Mucosa of stomach (tissue), 1 donor: ENCODE measurements around the gene COL6A2.
"Not testable (repeated sequence)": the region's sequence is repeated elsewhere in the genome, so short reads cannot be mapped to it uniquely, and the experiment has no call there.

ENCODE experiments used
- H3K27me3 ChIP-seq: one replicate; pipeline ENCODE4 v1.7.0; 2013; ENCODE audit warnings: mild to moderate bottlenecking, low read length; ENCODE audit not compliant: control insufficient read depth, insufficient read depth
- H3K36me3 ChIP-seq: one replicate; pipeline ENCODE4 v1.7.0; 2013; ENCODE audit warnings: low read length; ENCODE audit not compliant: control insufficient read depth, insufficient read depth
- H3K4me1 ChIP-seq: one replicate; pipeline ENCODE4 v1.7.0; 2013; ENCODE audit warnings: mild to moderate bottlenecking, low read length; ENCODE audit not compliant: control insufficient read depth, insufficient read depth
- H3K4me3 ChIP-seq: one replicate; pipeline ENCODE4 v1.7.0; 2013; ENCODE audit warnings: low read length
- H3K9ac ChIP-seq: one replicate; pipeline ENCODE4 v1.7.0; 2013; ENCODE audit warnings: mild to moderate bottlenecking, low read length, moderate library complexity
- H3K9me3 ChIP-seq: one replicate; pipeline ENCODE4 v1.7.0; 2013; ENCODE audit warnings: mild to moderate bottlenecking, low read length, moderate library complexity; ENCODE audit not compliant: control insufficient read depth
- donor health status: Pancreatic carcinoma.

Gene COL6A2

DNA sequence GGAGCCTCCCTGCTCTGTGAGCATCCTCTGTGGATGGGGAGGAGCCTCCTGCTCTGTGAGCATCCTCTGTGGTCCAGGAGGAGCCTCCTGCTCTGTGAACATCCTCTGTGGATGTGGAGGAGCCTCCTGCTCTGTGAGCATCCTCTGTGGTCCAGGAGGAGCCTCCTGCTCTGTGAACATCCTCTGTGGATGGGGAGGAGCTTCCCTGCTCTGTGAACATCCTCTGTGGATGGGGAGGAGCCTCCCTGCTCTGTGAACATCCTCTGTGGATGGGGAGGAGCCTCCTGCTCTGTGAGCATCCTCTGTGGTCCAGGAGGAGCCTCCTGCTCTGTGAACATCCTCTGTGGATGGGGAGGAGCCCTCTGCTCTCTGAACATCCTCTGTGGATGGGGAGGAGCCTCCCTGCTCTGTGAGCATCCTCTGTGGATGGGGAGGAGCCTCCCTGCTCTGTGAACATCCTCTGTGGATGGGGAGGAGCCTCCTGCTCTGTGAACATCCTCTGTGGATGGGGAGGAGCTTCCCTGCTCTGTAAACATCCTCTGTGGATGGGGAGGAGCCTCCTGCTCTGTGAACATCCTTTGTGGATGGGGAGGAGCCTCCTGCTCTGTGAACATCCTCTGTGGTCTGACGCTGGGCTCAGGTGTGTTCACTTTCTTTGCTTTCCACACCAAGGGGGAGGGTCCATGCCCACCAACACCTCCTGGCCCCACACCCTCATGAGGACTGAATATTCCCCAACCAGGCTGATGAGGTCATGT lies 72.7 kb downstream of the COL6A2 start:
- not testable (repeated sequence) for H3K4me3 ChIP-seq, H3K9me3 ChIP-seq, H3K4me1 ChIP-seq, H3K9ac ChIP-seq, H3K36me3 ChIP-seq, H3K27me3 ChIP-seq

DNA sequence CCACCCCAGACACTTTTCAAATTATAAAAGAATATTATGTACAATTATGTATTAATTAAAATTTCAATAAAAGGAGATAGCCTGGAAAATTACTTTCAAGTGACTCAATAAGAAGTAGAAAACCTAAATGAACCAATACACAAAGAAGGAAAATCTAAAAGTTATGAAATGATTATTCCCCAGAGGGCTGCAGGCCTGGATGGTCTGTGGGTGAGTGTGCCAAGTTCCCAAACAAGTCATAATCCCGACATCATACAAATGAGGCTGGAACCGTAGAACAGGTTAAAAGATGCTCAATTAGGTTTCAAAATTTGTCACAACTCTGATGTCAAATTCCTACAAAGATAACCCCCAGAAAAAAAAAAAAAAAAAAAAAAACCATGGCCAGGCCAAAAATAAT lies 73.7 kb downstream of the COL6A2 start:
- Histone ChIP-seq H3K4me1 (no peaks in the 10 kb centered on the region), H3K36me3 (no peaks in the 10 kb centered on the region), H3K4me3 (no peak overlapping the region), H3K9me3 (no peaks in the 10 kb centered on the region), H3K9ac (no peak overlapping the region), H3K27me3 (no peaks in the 10 kb centered on the region)

DNA sequence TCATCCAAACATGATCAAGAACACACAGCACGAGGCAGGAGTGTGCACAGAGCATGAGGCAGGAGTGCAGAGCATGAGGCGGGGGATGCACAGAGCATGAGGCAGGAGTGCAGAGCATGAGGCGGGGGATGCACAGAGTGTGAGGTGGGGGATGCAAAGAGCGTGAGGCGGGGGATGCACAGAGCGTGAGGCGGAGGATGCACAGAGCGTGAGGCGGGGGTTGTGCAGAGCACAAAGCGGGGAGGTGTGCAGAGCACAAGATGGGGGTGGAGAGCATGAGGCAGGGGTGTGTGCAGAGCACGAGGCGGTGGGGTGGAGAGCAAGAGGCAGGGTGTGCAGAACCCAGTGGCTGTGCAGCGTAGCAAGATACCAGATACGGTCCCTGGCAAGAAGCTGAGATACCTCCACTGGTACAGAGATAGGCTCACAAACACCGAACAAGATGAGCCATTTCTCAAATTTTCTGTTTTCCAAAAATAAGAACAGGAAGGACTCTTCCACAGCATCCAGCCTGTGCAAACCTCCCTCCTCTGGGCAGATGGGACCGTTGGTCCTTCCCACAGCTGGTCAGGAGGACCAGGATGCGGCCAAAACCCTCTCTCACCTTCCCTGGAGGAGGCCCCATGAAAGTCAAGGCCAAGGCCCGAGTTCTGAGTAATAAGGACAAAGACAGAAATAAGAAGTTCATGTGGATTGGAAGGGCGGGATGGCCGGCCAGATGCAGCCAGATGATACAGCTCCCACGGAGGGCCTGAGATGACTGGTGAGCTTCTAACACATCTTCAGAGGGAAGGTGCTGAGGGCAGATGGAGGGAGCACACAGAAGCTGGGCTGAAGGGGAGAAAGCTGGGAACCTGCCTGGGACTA lies 74.3 kb downstream of the COL6A2 start:
- Histone ChIP-seq H3K36me3 (no peaks in the 10 kb centered on the region), H3K9me3 (no peaks in the 10 kb centered on the region), H3K27me3 (no peaks in the 10 kb centered on the region), H3K9ac (no peak overlapping the region), H3K4me1 (no peaks in the 10 kb centered on the region), H3K4me3 (no peak overlapping the region)

DNA sequence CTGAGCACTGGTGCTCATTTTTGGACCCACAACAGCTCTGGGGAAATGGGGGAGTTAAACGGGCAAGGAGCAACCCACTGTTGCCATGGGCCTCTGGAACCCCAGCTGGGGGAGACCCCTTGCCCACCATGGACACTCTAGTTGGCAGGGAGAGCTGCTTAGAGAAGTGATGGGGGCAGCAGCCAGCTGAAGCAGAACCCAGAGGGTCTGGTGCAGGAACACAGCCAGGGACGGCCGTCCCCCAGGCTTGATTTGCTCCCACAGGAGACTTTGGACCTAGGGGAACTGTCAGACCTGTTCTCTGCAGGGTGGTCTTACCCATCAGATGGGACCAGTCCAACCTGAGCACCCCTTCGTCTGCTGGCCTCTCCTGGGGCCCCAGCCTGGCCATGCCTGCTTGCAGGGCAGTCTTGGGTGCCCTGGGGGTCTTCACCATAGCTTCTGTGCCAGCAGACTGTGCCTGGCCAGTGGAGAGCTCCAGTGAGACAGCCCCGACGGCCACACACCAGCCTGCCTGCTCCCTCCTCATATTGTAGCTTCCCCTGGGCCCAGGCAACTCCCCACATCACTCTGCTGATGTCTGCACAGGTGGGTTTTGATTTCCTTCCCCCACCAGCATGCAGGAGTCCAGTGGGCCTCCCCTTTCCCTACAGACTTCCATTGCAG lies 75.1 kb downstream of the COL6A2 start:
- H3K9me3 ChIP-seq: no peaks in the 10 kb centered on the region
- H3K27me3 ChIP-seq: no peaks in the 10 kb centered on the region
- H3K9ac ChIP-seq: no peak overlapping the region
- H3K4me3 ChIP-seq: no peak overlapping the region
- H3K36me3 ChIP-seq: no peaks in the 10 kb centered on the region
- H3K4me1 ChIP-seq: no peaks in the 10 kb centered on the region

DNA sequence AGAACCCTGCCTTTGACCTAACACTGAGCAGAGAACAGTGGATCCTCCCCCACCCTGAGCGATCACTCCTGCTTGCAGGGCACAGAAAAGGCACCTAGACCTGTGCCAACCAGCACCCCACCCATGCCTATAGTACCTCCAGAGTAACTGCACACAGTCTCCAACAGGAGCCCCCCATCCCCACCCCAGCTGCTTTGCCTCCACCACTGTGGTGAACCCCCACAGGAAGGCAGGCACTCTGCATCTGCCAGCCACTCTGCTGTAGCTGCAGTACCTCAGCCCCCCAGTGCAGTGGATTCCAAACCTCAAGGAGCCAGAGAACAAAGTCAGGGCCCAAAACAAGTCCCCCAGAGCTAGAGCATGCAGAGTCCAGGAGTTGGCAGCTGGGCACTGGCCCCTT lies 75.7 kb downstream of the COL6A2 start:
- no peaks in the 10 kb centered on the region for H3K27me3 ChIP-seq
- H3K9ac ChIP-seq: no peak overlapping the region
- H3K9me3 ChIP-seq: no peaks in the 10 kb centered on the region
- no peaks in the 10 kb centered on the region for H3K36me3 ChIP-seq
- no peak overlapping the region for H3K4me3 ChIP-seq
- H3K4me1 ChIP-seq: no peaks in the 10 kb centered on the region

DNA sequence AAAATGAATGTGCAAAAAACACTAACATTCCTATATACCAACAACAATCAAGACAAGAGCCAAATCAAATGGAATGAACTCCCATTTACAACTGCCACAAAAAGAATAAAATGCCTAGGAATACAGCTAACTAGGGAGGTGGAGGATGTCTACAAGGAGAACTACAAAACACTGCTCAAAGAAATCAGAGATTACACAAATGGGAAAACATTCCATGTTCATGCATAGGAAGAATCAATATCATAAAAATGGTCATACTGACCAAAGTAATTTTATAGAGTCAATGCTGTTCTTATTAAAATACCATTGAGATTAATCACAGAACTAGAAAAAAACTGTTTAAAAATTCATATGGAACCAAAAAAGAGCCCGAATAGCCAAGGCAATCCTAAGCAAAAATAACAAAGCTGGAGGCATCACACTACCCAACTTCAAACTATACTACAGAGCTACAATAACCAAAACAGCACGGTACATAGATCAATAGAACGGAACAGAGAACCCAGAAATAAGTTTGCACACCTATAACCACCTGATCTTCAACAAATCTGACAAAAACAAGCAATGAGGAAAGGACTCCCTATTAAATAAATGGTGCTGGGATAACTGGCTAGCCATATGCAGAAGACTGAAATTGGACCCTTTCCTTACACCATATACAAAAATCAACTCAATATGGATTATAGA lies 78.7 kb downstream of the COL6A2 start:
- not testable (repeated sequence) for H3K27me3 ChIP-seq, H3K9me3 ChIP-seq, H3K4me1 ChIP-seq, H3K36me3 ChIP-seq, H3K4me3 ChIP-seq, H3K9ac ChIP-seq

DNA sequence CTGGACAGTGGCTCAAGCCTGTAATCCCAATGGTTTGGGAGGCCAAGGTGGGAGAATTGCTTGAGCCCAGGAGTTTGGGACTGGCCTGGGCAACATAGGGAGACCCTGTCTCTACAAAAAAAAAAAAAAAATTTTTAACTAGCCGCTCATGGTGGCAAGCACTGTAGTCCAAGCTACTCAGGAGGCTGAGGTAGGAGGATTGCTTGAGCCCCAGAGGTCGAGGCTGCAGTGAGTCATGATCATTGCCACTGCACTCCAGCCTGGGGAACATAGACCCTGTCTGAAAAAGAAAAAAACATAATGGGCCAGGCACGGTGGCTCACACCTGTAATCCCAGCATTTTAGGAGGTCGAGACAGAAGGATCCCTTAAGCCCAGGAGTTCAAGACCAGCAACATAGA lies 81.0 kb downstream of the COL6A2 start:
- Histone ChIP-seq H3K27me3 (no peaks in the 10 kb centered on the region), H3K9me3 (no peaks in the 10 kb centered on the region), H3K4me3 (no peak overlapping the region), H3K9ac (no peak overlapping the region), H3K4me1 (peaks cover 5% of the 10 kb centered on the region), H3K36me3 (no peaks in the 10 kb centered on the region)
